ENCODE measurements around the gene AADACL4.

The AADACL4 gene

GRCh38 chr1:12715896-12716437 lies 72.1 kb downstream of the AADACL4 start, which contains the start of gene AADACL3:
Gene AADACL3 (plus strand): TSS chr1:12716110. CDS start chr1:12716177, 67 bp downstream.
- DNase-seq = no peak

All from NCI-H2171 (cell line).